ENCODE results near the gene DIPK1B. TPM values are rescaled to one million over a fixed set of nuclear protein-coding genes. Genes with fewer than 3 reads are reported as not detected.
A peak's percentile ranks its signal among the peaks of the same experiment; 100 is the strongest.

Gene DIPK1B
- total RNA-seq, 1 experiment from 2014 or later: 26.3 TPM

Small RNA genes within 50 kb of the gene (microRNA-seq; reads per million reads assigned to microRNA genes)
- gene MIR126 (ENCODE audit: unreplicated experiment): 409 reads per million, percentile 78 among the genes with 10 or more reads in this experiment
- not detected for gene MIR6722 (ENCODE audit: unreplicated experiment)

Other genes starting within 250 kb of the DIPK1B start
- gene SEC16A, start 229.5 kb upstream of the DIPK1B start, total RNA-seq (2014; rRNA removed): 28.3 and 33.5 TPM in 2 replicates
- gene NOTCH1, start 166.5 kb upstream of the DIPK1B start, total RNA-seq (2014; rRNA removed): 14.3 and 20.8 TPM in 2 replicates
- 23.1 and 29.5 TPM in 2 replicates for gene EGFL7, start 49.7 kb upstream of the DIPK1B start, total RNA-seq (2014; rRNA removed)
- 103 and 106 TPM in 2 replicates for gene AGPAT2, start 25.1 kb upstream of the DIPK1B start, total RNA-seq (2014; rRNA removed)
- gene LCN10, start 30.4 kb downstream of the DIPK1B start, total RNA-seq (2014; rRNA removed): not detected in 2 replicates
- not detected in 2 replicates for gene LCN6, start 36.0 kb downstream of the DIPK1B start, total RNA-seq (2014; rRNA removed)
- not detected in 2 replicates for gene LCN8, start 45.7 kb downstream of the DIPK1B start, total RNA-seq (2014; rRNA removed)
- gene LCN15, start 51.9 kb downstream of the DIPK1B start, total RNA-seq (2014; rRNA removed): not detected in 2 replicates
- 94.6 and 101 TPM in 2 replicates for gene TMEM141, start 78.8 kb downstream of the DIPK1B start, total RNA-seq (2014; rRNA removed)
- 0.87 and 1.2 TPM in 2 replicates for gene CCDC183, start 83.8 kb downstream of the DIPK1B start, total RNA-seq (2014; rRNA removed)
- 84.3 and 113 TPM in 2 replicates for gene RABL6, start 95.4 kb downstream of the DIPK1B start, total RNA-seq (2014; rRNA removed)
- gene AJM1, start 129.9 kb downstream of the DIPK1B start, total RNA-seq (2014; rRNA removed): 1.4 and 2.6 TPM in 2 replicates
- gene PHPT1, start 136.8 kb downstream of the DIPK1B start, total RNA-seq (2014; rRNA removed): 83.2 and 111 TPM in 2 replicates
- 3.0 and 5.3 TPM in 2 replicates for gene MAMDC4, start 139.8 kb downstream of the DIPK1B start, total RNA-seq (2014; rRNA removed)
- gene EDF1, start 153.7 kb downstream of the DIPK1B start, total RNA-seq (2014; rRNA removed): 544 and 562 TPM in 2 replicates
- 11.5 and 25.4 TPM in 2 replicates for gene TRAF2, start 173.9 kb downstream of the DIPK1B start, total RNA-seq (2014; rRNA removed)
- gene FBXW5, start 232.2 kb downstream of the DIPK1B start, total RNA-seq (2014; rRNA removed): 138 and 159 TPM in 2 replicates
- 0.77 TPM in 1 of 2 replicates, not detected in the other for gene C8G, start 232.7 kb downstream of the DIPK1B start, total RNA-seq (2014; rRNA removed)
- 0.55 TPM in 1 of 2 replicates, not detected in the other for gene LCN12, start 239.7 kb downstream of the DIPK1B start, total RNA-seq (2014; rRNA removed)